Fibroblast of lung (primary cell): ENCODE measurements around the gene DPP6. TPM values are rescaled to one million over a fixed set of nuclear protein-coding genes. Genes with fewer than 3 reads are reported as not detected.

Source experiments
- DNase-seq, 2 donors: peaks; one replicate each; pipeline versions ENCODE4 v3.0.0 to v3.0.0-alpha.2; 2010; ENCODE audit warnings: low read depth in 2 of 2
- H2AFZ ChIP-seq: 2 replicates; pipeline ENCODE4 v1.5.1; 2012; ENCODE audit warnings: low read length, control low read depth, inconsistent platforms
- H3K27ac ChIP-seq: 2 replicates; pipeline ENCODE4 v1.5.1; 2011; ENCODE audit warnings: low read length, control low read depth; ENCODE audit not compliant: insufficient read depth
- H3K27me3 ChIP-seq: 2 replicates; pipeline ENCODE4 v1.5.1; 2011; ENCODE audit warnings: mild to moderate bottlenecking, low read length; ENCODE audit not compliant: control insufficient read depth, insufficient read depth
- H3K36me3 ChIP-seq: 2 replicates; pipeline ENCODE4 v1.5.1; 2011; ENCODE audit warnings: low read length; ENCODE audit not compliant: control insufficient read depth, insufficient read depth
- H3K4me1 ChIP-seq: 2 replicates; pipeline ENCODE4 v1.5.1; 2011; ENCODE audit warnings: low read length; ENCODE audit not compliant: control insufficient read depth, insufficient read depth; ENCODE audit errors: extremely low read depth
- H3K4me2 ChIP-seq: 2 replicates; pipeline ENCODE4 v1.5.1; 2011; ENCODE audit warnings: low read length, control low read depth; ENCODE audit not compliant: insufficient read depth; ENCODE audit errors: extremely low read depth
- H3K4me3 ChIP-seq, 4 experiments: fragments of 200-600 bp in 1 of 4; sonication (generic) in 1 of 4; replicated peaks in 1 of 4; 2 replicates each; pipeline ENCODE4 v1.5.1; 2011 to 2016; ENCODE audit warnings: low read length in 4 of 4, low read depth in 3 of 4, mild to moderate bottlenecking in 3 of 4, control low read depth in 2 of 4, inconsistent platforms in 1 of 4, mixed read lengths in 1 of 4; ENCODE audit not compliant: insufficient read depth in 1 of 4; ENCODE audit errors: control extremely low read depth in 1 of 4
- H3K79me2 ChIP-seq: 2 replicates; pipeline ENCODE4 v1.5.1; 2012; ENCODE audit warnings: mild to moderate bottlenecking, low read length, inconsistent platforms; ENCODE audit not compliant: control insufficient read depth, insufficient read depth
- H3K9ac ChIP-seq: 2 replicates; pipeline ENCODE4 v1.5.1; 2011; ENCODE audit warnings: mild to moderate bottlenecking, low read length, control low read depth; ENCODE audit not compliant: insufficient read depth
- H3K9me3 ChIP-seq: 2 replicates; pipeline ENCODE4 v1.5.1; 2012; ENCODE audit warnings: low read depth, low read length; ENCODE audit not compliant: control insufficient read depth, insufficient read depth
- H4K20me1 ChIP-seq: 2 replicates; pipeline ENCODE4 v1.5.1; 2011; ENCODE audit warnings: low read length; ENCODE audit not compliant: control insufficient read depth, insufficient read depth; ENCODE audit errors: extremely low read depth
- EZH2 ChIP-seq: IDR thresholded peaks from 2 replicates; pipeline ENCODE4 v1.5.1; 2012; ENCODE audit warnings: low read length, control low read depth, mild to moderate bottlenecking; ENCODE audit errors: missing control alignments
- polyA plus RNA-seq, 2 donors: library from polyadenylated mRNA; depleted of rRNA in 1 of 2; stranded (reverse) in 1 of 2; unstranded in 1 of 2; fragments of >200 nt; gene quantifications; 2 replicates each; pipeline ENCODE4 v1.2.1, GENCODE V29; 2011 to 2012; ENCODE audit warnings: missing spikeins in 1 of 2
- total RNA-seq: library from RNA; depleted of rRNA; stranded (reverse); fragments of >200 nt; gene quantifications from 2 replicates; pipeline ENCODE4 v1.2.1, GENCODE V29; 2014
- TF ChIP-seq, protein P1 (sequence below), 2 donors: IDR thresholded peaks in 1 of 2; conservative IDR thresholded peaks in 1 of 2; 1 replicate in 1 of 2; 2 replicates in 1 of 2; pipeline ENCODE4 v1.5.1; 2011 to 2012; ENCODE audit warnings: low read length in 2 of 2, control low read depth in 1 of 2, inconsistent platforms in 1 of 2, low read depth in 1 of 2, mild to moderate bottlenecking in 1 of 2

The DPP6 gene
- total and polyA plus RNA-seq, 2 donors (not counting 1 experiment from before 2014, with no cell fraction given), result not detected

DNA sequence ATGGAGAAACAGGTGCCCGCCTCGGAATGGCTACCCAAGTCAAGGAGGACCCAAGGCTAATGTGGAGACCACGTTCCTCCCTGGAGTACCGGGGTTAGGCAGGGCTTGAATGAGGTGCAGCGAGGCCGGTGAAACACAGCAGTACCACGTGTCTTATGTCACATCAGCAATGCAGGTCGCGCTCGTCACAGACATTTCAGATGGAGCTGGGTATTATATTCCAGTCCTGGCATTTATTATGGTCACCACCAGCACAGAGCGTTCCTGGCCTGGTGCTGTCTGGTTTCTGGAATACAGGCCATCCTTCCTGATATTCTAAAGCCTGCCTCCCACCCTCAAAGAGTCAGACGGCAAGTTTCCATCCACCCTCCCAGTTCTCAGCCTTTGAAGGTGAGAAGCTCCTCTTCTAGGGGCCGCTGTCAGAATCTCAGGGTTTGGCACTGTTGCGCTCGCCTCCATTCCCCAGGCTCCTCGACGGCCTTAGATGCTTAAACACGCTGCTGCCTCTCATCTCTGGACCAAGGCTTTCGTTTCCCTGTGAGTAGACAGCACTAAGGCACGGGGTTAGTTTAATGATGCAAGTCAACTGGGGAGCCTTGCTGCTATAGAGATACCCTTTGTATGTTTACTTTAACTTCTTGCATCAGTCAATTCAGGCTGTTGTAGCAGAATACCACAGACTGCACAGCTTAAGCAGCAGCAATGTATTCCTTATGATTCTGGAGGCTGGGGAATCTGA is 377.6 kb downstream of the DPP6 start:
- Histone ChIP-seq H3K27ac (no peak overlapping the region), H2AFZ (no peak overlapping the region), H3K4me3 (no peak overlapping the region), H3K9ac (no peak overlapping the region), H3K4me2 (no peak overlapping the region), H3K79me2 (no peaks in the 10 kb centered on the region), H3K9me3 (no peaks in the 10 kb centered on the region), H3K27me3 (no peaks in the 10 kb centered on the region), H3K4me1 (no peaks in the 10 kb centered on the region), H3K36me3 (no peaks in the 10 kb centered on the region), H4K20me1 (no peaks in the 10 kb centered on the region)
- TF ChIP-seq EZH2, result no peak
- TF ChIP-seq, protein P1, sequence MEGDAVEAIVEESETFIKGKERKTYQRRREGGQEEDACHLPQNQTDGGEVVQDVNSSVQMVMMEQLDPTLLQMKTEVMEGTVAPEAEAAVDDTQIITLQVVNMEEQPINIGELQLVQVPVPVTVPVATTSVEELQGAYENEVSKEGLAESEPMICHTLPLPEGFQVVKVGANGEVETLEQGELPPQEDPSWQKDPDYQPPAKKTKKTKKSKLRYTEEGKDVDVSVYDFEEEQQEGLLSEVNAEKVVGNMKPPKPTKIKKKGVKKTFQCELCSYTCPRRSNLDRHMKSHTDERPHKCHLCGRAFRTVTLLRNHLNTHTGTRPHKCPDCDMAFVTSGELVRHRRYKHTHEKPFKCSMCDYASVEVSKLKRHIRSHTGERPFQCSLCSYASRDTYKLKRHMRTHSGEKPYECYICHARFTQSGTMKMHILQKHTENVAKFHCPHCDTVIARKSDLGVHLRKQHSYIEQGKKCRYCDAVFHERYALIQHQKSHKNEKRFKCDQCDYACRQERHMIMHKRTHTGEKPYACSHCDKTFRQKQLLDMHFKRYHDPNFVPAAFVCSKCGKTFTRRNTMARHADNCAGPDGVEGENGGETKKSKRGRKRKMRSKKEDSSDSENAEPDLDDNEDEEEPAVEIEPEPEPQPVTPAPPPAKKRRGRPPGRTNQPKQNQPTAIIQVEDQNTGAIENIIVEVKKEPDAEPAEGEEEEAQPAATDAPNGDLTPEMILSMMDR (conservative IDR thresholded peaks at IDR 0.05 in 1 of 2, IDR thresholded peaks at IDR 0.05 in 1 of 2; ENCODE audit: low read depth in 1 of 2, low read length in 2 of 2), result no peak
- DNase-seq, result no peak

DNA sequence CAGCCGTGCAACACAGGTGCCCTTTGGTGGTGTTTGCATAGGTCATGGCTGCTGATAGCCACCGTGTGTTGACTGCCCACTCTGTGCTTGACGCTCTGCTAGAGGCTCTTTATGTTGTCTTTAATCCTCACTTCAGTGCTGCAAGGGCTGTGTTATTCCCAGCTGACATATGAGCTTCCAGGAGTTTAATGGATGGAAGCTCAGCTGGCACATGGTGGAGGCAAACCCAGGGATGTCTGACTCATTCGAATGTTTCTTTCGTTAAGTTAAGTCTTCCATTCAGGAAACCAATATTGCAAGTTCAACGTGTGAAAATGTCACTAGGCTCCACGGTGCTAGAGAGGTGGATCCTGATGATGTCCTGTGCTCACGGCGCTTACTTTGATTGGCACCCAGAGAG is 378.4 kb downstream of the DPP6 start:
- Histone ChIP-seq H3K27me3 (no peaks in the 10 kb centered on the region), H2AFZ (no peak overlapping the region), H3K4me3 (no peak overlapping the region), H3K9ac (no peak overlapping the region), H3K4me1 (no peaks in the 10 kb centered on the region), H4K20me1 (no peaks in the 10 kb centered on the region), H3K79me2 (no peaks in the 10 kb centered on the region), H3K9me3 (no peaks in the 10 kb centered on the region), H3K4me2 (no peak overlapping the region), H3K27ac (no peak overlapping the region), H3K36me3 (no peaks in the 10 kb centered on the region)
- TF ChIP-seq, protein P1 (conservative IDR thresholded peaks at IDR 0.05 in 1 of 2, IDR thresholded peaks at IDR 0.05 in 1 of 2; ENCODE audit: low read depth in 1 of 2, low read length in 2 of 2), result no peak
- TF ChIP-seq EZH2, result no peak
- no peak for DNase-seq

DNA sequence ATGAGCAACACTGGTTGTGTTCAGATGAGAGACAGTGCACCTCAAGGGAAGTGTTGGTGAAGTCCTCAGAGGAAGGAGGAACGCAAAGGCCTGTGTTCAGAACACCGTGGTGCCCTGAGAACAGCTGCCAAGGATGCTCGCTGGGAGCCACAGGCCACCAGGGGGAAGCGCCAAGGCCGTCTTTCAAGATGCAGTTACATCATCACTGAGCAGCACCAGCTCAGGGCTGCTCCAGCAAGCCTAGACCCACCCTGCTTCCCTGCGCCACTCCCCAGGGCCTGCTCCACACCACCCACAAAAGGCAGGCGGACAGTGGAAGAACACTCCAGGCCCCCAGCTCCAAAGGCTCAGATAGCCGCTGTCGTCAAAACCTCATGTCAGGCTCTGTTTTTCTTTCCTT is 378.8 kb downstream of the DPP6 start:
- H3K4me3 ChIP-seq, result no peak overlapping the region
- H3K79me2 ChIP-seq, result no peaks in the 10 kb centered on the region
- no peaks in the 10 kb centered on the region for H3K27me3 ChIP-seq
- no peaks in the 10 kb centered on the region for H3K9me3 ChIP-seq
- H3K4me1 ChIP-seq, result no peaks in the 10 kb centered on the region
- TF ChIP-seq EZH2, result no peak
- TF ChIP-seq, protein P1 (conservative IDR thresholded peaks at IDR 0.05 in 1 of 2, IDR thresholded peaks at IDR 0.05 in 1 of 2; ENCODE audit: low read depth in 1 of 2, low read length in 2 of 2), result no peak
- H3K9ac ChIP-seq, result no peak overlapping the region
- no peak for DNase-seq
- no peaks in the 10 kb centered on the region for H4K20me1 ChIP-seq
- H3K36me3 ChIP-seq, result no peaks in the 10 kb centered on the region
- H2AFZ ChIP-seq, result no peak overlapping the region
- no peak overlapping the region for H3K27ac ChIP-seq
- H3K4me2 ChIP-seq, result no peak overlapping the region
